C4-2B (cell line): ENCODE measurements around the gene MFGE8.

Experiments used
- CTCF ChIP-seq: fragments of 450-650 bp; conservative IDR thresholded peaks from 2 replicates; pipeline ENCODE4 v1.5.1; 2017; ENCODE audit warnings: mild to moderate bottlenecking
- ZFX ChIP-seq: fragments of 450-650 bp; IDR thresholded peaks from 2 replicates; pipeline ENCODE4 v1.6.1; 2017

- TF ChIP-seq CTCF (no peak), ZFX (no peak)
Observed at GRCh38 chr15:88930579-88930978, 17.4 kb upstream of the MFGE8 start.
